Gastroesophageal sphincter (tissue), 4 donors: Measurements from ENCODE around the gene LDLRAD3. TPM values are rescaled to one million over a fixed set of nuclear protein-coding genes. Genes with fewer than 3 reads are reported as not detected.

Experiments used
- ATAC-seq: fragments of 150-250 bp; one replicate; pipeline ENCODE4 v1.9.1; 2016; ENCODE audit warnings: mild to moderate bottlenecking, moderate library complexity
- H3K27ac ChIP-seq, 4 donors: fragments of 200-600 bp; sonication (generic) in 3 of 4; 1 replicate in 3 of 4; 2 replicates in 1 of 4; pipeline ENCODE4 v1.5.1; 2016 to 2019
- H3K27me3 ChIP-seq: fragments of 200-600 bp; sonication (generic); one replicate; pipeline ENCODE4 v1.5.1; 2019
- H3K36me3 ChIP-seq, 2 donors: fragments of 200-600 bp; sonication (generic); one replicate each; pipeline ENCODE4 v1.5.1; 2019; ENCODE audit warnings: control low read depth in 1 of 2
- H3K4me1 ChIP-seq, 3 donors: fragments of 200-600 bp; sonication (generic); 1 replicate in 2 of 3; 2 replicates in 1 of 3; pipeline ENCODE4 v1.5.1; 2016 to 2019; ENCODE audit warnings: control low read depth in 2 of 3
- H3K4me3 ChIP-seq, 2 donors: fragments of 200-600 bp; sonication (generic); one replicate each; pipeline ENCODE4 v1.5.1; 2019; ENCODE audit warnings: mild to moderate bottlenecking in 1 of 2, moderate library complexity in 1 of 2
- H3K9me3 ChIP-seq, 3 donors: fragments of 200-600 bp; sonication (generic); one replicate each; pipeline ENCODE4 v1.5.1; 2017 to 2019; ENCODE audit warnings: control low read depth in 2 of 3
- EP300 ChIP-seq: sonication (generic); formaldehyde crosslinking; IDR thresholded peaks from one replicate; pipeline ENCODE4 v1.6.1; 2017; ENCODE audit warnings: antibody characterized with exemption, mild to moderate bottlenecking
- POLR2A ChIP-seq, 2 donors: fragments of 450-650 bp; IDR thresholded peaks; one replicate each; pipeline ENCODE4 v1.6.1; 2017; ENCODE audit warnings: antibody characterized with exemption in 2 of 2, mild to moderate bottlenecking in 2 of 2, moderate library complexity in 1 of 2
- POLR2AphosphoS5 ChIP-seq: sonication (generic); formaldehyde crosslinking; IDR thresholded peaks from one replicate; pipeline ENCODE4 v1.6.1; 2017; ENCODE audit warnings: antibody characterized with exemption
- WGBS, 2 donors: methylation state at CpG; one replicate each; pipeline ENCODE4 v1.1.5; 2018; ENCODE audit warnings: low coverage in 1 of 2; 5-methylcytosine and 5-hydroxymethylcytosine counted together
- total RNA-seq, 4 donors: library from RNA; depleted of rRNA; stranded (reverse); fragments of >200 nt; gene quantifications; one replicate each; pipeline ENCODE4 v1.1.0, GENCODE V29; 2016
- TF ChIP-seq, protein P1 (sequence below), 4 experiments: fragments of 200-600 bp in 2 of 4; fragments of 450-650 bp in 2 of 4; sonication (generic) in 1 of 4; IDR thresholded peaks; one replicate each; pipeline ENCODE4 v1.5.1; 2017 to 2019; ENCODE audit warnings: antibody characterized with exemption in 4 of 4, mild to moderate bottlenecking in 2 of 4, moderate library complexity in 2 of 4

The LDLRAD3 gene
- total RNA-seq, 4 donors from 2014 or later = 4.0 to 8.9 (median 7.2) TPM

DNA sequence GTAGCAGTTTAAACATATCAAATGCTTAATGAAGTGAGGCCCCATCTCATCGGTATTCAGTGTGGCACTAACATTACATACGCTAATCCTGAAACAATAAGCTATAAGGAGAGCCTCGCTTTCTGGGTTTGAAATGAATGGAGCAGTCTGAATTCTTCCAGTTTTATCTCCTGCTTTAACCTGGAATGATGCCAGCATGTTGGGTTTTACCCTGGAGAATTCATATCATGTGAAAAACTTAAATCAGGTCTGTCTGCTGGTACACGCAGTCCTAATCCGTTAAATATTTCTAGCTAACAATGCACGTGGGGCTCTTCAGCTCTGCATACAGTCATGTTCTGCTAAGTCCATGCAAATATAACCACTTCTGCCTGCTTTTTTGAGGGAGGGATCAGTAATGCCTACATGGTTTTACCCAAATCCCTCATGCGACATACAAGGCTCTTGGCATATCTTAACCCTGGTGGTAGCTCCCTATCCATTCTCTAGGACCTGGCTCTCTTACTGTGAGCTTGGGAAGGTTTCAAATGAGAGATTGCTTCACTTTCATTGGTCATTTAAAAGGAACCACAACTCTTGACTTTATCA lies 252.6 kb downstream of the LDLRAD3 start:
- ATAC-seq = no peak
- no peak overlapping the region for H3K27ac ChIP-seq
- H3K27me3 ChIP-seq = no peaks in the 10 kb centered on the region
- no peaks in the 10 kb centered on the region for H3K9me3 ChIP-seq
- no peak overlapping the region for H3K4me3 ChIP-seq
- WGBS, 2 donors = 60 to 69% methylated on average over 6 of the region's 7 CpGs
- H3K36me3 ChIP-seq = peaks cover 0 to 4% of the 10 kb centered on the region in 2 donors
- H3K4me1 ChIP-seq = peaks cover 0 to 4% (median 0%) of the 10 kb centered on the region in 3 donors
- TF ChIP-seq POLR2A (IDR thresholded peaks at IDR 0.05) = no peak
- TF ChIP-seq POLR2AphosphoS5 = no peak
- no peak for TF ChIP-seq EP300
- TF ChIP-seq, protein P1, sequence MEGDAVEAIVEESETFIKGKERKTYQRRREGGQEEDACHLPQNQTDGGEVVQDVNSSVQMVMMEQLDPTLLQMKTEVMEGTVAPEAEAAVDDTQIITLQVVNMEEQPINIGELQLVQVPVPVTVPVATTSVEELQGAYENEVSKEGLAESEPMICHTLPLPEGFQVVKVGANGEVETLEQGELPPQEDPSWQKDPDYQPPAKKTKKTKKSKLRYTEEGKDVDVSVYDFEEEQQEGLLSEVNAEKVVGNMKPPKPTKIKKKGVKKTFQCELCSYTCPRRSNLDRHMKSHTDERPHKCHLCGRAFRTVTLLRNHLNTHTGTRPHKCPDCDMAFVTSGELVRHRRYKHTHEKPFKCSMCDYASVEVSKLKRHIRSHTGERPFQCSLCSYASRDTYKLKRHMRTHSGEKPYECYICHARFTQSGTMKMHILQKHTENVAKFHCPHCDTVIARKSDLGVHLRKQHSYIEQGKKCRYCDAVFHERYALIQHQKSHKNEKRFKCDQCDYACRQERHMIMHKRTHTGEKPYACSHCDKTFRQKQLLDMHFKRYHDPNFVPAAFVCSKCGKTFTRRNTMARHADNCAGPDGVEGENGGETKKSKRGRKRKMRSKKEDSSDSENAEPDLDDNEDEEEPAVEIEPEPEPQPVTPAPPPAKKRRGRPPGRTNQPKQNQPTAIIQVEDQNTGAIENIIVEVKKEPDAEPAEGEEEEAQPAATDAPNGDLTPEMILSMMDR (IDR thresholded peaks at IDR 0.05) = no peak

- 92 to 95% methylated on average over 3 of the region's 3 CpGs for WGBS, 2 donors
- H3K4me3 ChIP-seq = no peak overlapping the region
- ATAC-seq = no peak
- no peaks in the 10 kb centered on the region for H3K9me3 ChIP-seq
- H3K36me3 ChIP-seq = peaks cover 0 to 4% of the 10 kb centered on the region in 2 donors
- no peak overlapping the region for H3K27ac ChIP-seq
- H3K4me1 ChIP-seq = peaks cover 0 to 4% (median 0%) of the 10 kb centered on the region in 3 donors
- TF ChIP-seq, protein P1 (IDR thresholded peaks at IDR 0.05) = no peak
- TF ChIP-seq POLR2AphosphoS5 (no peak), EP300 (no peak), POLR2A (IDR thresholded peaks at IDR 0.05) (no peak)
- H3K27me3 ChIP-seq = no peaks in the 10 kb centered on the region
Observed at GRCh38 chr11:36201411-36201810, 257.5 kb downstream of the LDLRAD3 start.

- Histone ChIP-seq H3K9me3 (no peaks in the 10 kb centered on the region), H3K36me3 (no peaks in the 10 kb centered on the region), H3K4me3 (no peak overlapping the region), H3K4me1 (no peaks in the 10 kb centered on the region), H3K27me3 (no peaks in the 10 kb centered on the region), H3K27ac (no peak overlapping the region)
- no peak for ATAC-seq
- TF ChIP-seq EP300 = no peak
- TF ChIP-seq POLR2A (IDR thresholded peaks at IDR 0.05) = no peak
- TF ChIP-seq POLR2AphosphoS5 = no peak
- TF ChIP-seq, protein P1 (IDR thresholded peaks at IDR 0.05) = no peak
- WGBS, 2 donors = 73 to 91% methylated on average over 3 of the region's 3 CpGs
Observed at GRCh38 chr11:36205536-36205935, 261.7 kb downstream of the LDLRAD3 start.

DNA sequence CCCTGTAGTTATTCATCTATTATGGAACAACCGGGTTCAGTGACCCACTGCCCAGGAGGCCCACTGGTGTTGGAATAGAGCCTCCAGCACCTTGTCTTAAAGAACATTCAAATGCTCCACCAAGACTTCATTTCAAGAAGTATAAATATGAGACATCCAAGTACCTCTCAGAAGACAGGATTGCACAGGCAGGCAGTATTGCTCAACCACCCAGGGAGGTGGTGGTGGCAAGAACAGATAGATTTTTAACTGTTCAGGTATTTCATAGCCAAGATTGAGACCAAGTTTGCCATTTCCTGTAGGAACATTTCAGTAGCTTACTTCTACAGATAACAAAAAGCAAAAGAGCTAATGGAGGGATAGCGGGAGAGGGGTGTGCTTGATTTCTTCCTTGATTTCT lies 266.7 kb downstream of the LDLRAD3 start:
- H3K27me3 ChIP-seq = no peaks in the 10 kb centered on the region
- no peaks in the 10 kb centered on the region for H3K9me3 ChIP-seq
- no peak for TF ChIP-seq EP300
- no peak for TF ChIP-seq POLR2A (IDR thresholded peaks at IDR 0.05)
- TF ChIP-seq POLR2AphosphoS5 = no peak
- TF ChIP-seq, protein P1 (IDR thresholded peaks at IDR 0.05) = no peak
- 91 to 94% methylated on average over 1 of the region's 2 CpGs for WGBS, 2 donors
- no peaks in the 10 kb centered on the region for H3K36me3 ChIP-seq
- H3K27ac ChIP-seq = no peak overlapping the region
- ATAC-seq = no peak
- H3K4me1 ChIP-seq = no peaks in the 10 kb centered on the region
- no peak overlapping the region for H3K4me3 ChIP-seq

DNA sequence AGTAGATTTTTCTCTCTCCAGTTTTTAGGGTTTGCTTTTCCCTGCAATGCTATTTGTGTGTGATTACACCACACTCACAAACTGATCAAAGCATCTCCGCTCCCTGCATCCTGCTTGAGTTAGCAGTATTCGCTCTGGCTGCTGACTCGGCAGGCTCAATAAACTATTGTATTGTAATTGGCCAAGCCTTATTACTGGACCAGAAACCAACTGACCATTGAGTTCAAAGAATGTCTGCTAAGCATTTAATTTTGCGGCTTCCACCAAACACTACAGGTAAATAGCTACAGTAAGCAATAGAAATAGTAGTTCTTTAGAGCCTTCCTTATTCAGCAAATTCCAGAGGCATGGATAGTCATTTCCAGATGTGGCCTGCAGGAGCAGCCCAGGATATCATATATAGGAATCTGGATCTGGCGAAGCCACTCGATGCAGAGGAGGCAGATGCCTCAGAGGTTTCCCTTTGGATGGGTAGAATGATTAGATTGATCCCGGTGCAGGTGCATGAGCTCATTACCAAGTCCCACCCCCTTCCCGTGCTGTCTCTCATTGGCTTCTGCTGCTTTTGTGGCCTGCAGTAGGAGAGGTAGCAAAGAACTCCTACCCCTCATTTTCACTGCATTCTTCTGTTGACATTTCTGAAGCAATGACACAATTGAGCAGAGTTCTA lies 268.0 kb downstream of the LDLRAD3 start:
- WGBS, 2 donors = 93% methylated on average over 4 to 6 of the region's 8 CpGs
- Histone ChIP-seq H3K4me1 (no peaks in the 10 kb centered on the region), H3K27ac (no peak overlapping the region), H3K27me3 (no peaks in the 10 kb centered on the region), H3K9me3 (no peaks in the 10 kb centered on the region), H3K36me3 (no peaks in the 10 kb centered on the region), H3K4me3 (no peak overlapping the region)
- TF ChIP-seq POLR2AphosphoS5 = no peak
- TF ChIP-seq POLR2A (IDR thresholded peaks at IDR 0.05) = no peak
- TF ChIP-seq EP300 = no peak
- ATAC-seq = no peak
